ENCODE measurements around the gene N4BP3. TPM values are rescaled to one million over a fixed set of nuclear protein-coding genes. Genes with fewer than 3 reads are reported as not detected.

N4BP3 gene
- total and polyA plus RNA-seq, 2 of the 13 experiments (the other 11 are each of a cell fraction or from before 2014, with no cell fraction given): 0.13 TPM; not detected in 1

GRCh38 chr5:178149199-178149932, 36.0 kb downstream of the N4BP3 start (continued):
- TF ChIP-seq HNF1A (IDR thresholded peaks at IDR 0.05; ENCODE audit: low read depth) (no peak), HNF1A (CRISPR knock-in tag; IDR thresholded peaks at IDR 0.05; ENCODE audit: borderline replicate concordance) (no peak)

- no peak for FAIRE-seq
- Histone ChIP-seq H3K4me2 (ENCODE audit: low read depth, low read length) (no peak overlapping the region), H3K36me3 (replicated peaks in 1 of 2; ENCODE audit: control insufficient read depth in 1 of 2, insufficient read depth in 2 of 2, low read length in 2 of 2) (peaks cover 27 to 49% of the 10 kb centered on the region in 2 experiments), H3K9ac (ENCODE audit: insufficient read depth, low read depth, low read length) (0 out of 2 replicates have a peak overlapping the region, but pooled peaks have one; percentile 14), H3K9me3 (ENCODE audit: low read length) (no peaks in the 10 kb centered on the region), H3K27ac (ENCODE audit: extremely low read length, insufficient read depth, low read length) (no peak overlapping the region), H3K79me2 (ENCODE audit: insufficient read depth, low read length) (peaks cover 10% of the 10 kb centered on the region), H2AFZ (ENCODE audit: low read length) (no peak overlapping the region), H3K27me3 (ENCODE audit: control insufficient read depth in 1 of 2, insufficient read depth in 2 of 2, low read length in 2 of 2) (no peaks in the 10 kb centered on the region; a peak in 1 of 5 replicates), H4K20me1 (ENCODE audit: insufficient read depth, low read length) (peaks cover 3% of the 10 kb centered on the region; the same call in 1 of the 2 replicates), H3K4me1 (ENCODE audit: insufficient read depth, low read length) (peaks cover 34% of the 10 kb centered on the region), H3K4me3 (replicated peaks in 1 of 3; ENCODE audit: insufficient read depth in 1 of 3, low read depth in 2 of 3, low read length in 3 of 3) (no peak overlapping the region)
- in situ Hi-C loops (cut with HindIII; ENCODE audit: extremely low pct_ligation_motif_present, low pct_unique_long_range_greater_than_20kb): no loop called here
- TF ChIP-seq PAF1 (CRISPR knock-in tag; IDR thresholded peaks at IDR 0.05): peak; percentile 32; the same call in 1 of the 2 replicates
- TF ChIP-seq THRA (CRISPR knock-in tag; IDR thresholded peaks at IDR 0.05; ENCODE audit: borderline replicate concordance): peak; percentile 39; the same call in 1 of the 2 replicates
- TF ChIP-seq ZNF263 (CRISPR knock-in tag; IDR thresholded peaks at IDR 0.05): peak; percentile 26; the same call in 1 of the 2 replicates
- peak; percentile 48 for TF ChIP-seq AGO2 (optimal IDR thresholded peaks at IDR 0.05; ENCODE audit: low read depth, low read length)
- no peak for TF ChIP-seq ZNF253 (CRISPR knock-in tag; IDR thresholded peaks at IDR 0.05; ENCODE audit: borderline replicate concordance)
- BruUV-seq (replicated peaks): no TSS peak
- ChIA-PET CTCF (ENCODE audit: low intra/inter-chr PET ratio, low total read pairs) (no interaction called here), POLR2A (no interaction called here)
- no peak for DNase-seq (ENCODE audit: low spot score)
- intact Hi-C loops (cut with micrococcal nuclease; ENCODE audit: unreplicated experiment): no loop called here
- WGBS (ENCODE audit: low lambda C conversion rate): 99% methylated on average over 7 of the region's 11 CpGs
- ATAC-seq: no peak
Observed at GRCh38 chr5:178150977-178151734, 37.8 kb downstream of the N4BP3 start.
